Hypothalamus (tissue), 51 donors: ENCODE data around the gene SERP2.
"Not testable (repeated sequence)": the region's sequence is repeated elsewhere in the genome, so short reads cannot be mapped to it uniquely, and the experiment has no call there.

Source experiments
- DNase-seq, 51 donors: peaks; one replicate each; lab custom pipeline; 2025; lab: John Stamatoyannopoulos, UW

SERP2 gene

GRCh38 chr13:44373601-44374347 is at the start of gene SERP2:
SERP2 (plus strand) TSS chr13:44373824; CDS start chr13:44374026, 202 bp downstream.
- DNase-seq = peak in 45 of 51 donors; percentile 12 to 90 (median 55)

- no peak for DNase-seq
Measured at GRCh38 chr13:44326961-44327360, 46.7 kb upstream of the SERP2 start.

- DNase-seq = not testable (repeated sequence)
Measured at GRCh38 chr13:44329041-44329440, 44.6 kb upstream of the SERP2 start.

GRCh38 chr13:44329909-44330545 is 43.6 kb upstream of the SERP2 start:
- DNase-seq = no peak

- no peak for DNase-seq
Measured at GRCh38 chr13:44331446-44331845, 42.2 kb upstream of the SERP2 start.

GRCh38 chr13:44331912-44332851 is 41.4 kb upstream of the SERP2 start:
- DNase-seq = peak in 38 of 51 donors; percentile 4 to 71 (median 36)

GRCh38 chr13:44333950-44334655 is 39.5 kb upstream of the SERP2 start:
- DNase-seq = no peak

- DNase-seq = no peak
Measured at GRCh38 chr13:44334751-44335150, 38.9 kb upstream of the SERP2 start.

GRCh38 chr13:44336934-44337333 is 36.7 kb upstream of the SERP2 start:
- DNase-seq = no peak

- DNase-seq = no peak
Measured at GRCh38 chr13:44337581-44337980, 36.0 kb upstream of the SERP2 start.

- no peak for DNase-seq
Measured at GRCh38 chr13:44340508-44340907, 33.1 kb upstream of the SERP2 start.

GRCh38 chr13:44342741-44343140 is 30.9 kb upstream of the SERP2 start:
- no peak for DNase-seq

- no peak for DNase-seq
Measured at GRCh38 chr13:44346534-44346933, 27.1 kb upstream of the SERP2 start.

GRCh38 chr13:44347301-44347700 is 26.3 kb upstream of the SERP2 start:
- DNase-seq = no peak

GRCh38 chr13:44347949-44348348 is 25.7 kb upstream of the SERP2 start:
- no peak for DNase-seq

- DNase-seq = no peak
Measured at GRCh38 chr13:44350775-44351504, 22.7 kb upstream of the SERP2 start.

- DNase-seq = no peak
Measured at GRCh38 chr13:44351505-44351854, 22.1 kb upstream of the SERP2 start.

GRCh38 chr13:44352202-44352601 is 21.4 kb upstream of the SERP2 start:
- DNase-seq = no peak

GRCh38 chr13:44352671-44353070 is 21.0 kb upstream of the SERP2 start:
- no peak for DNase-seq

GRCh38 chr13:44354331-44354730 is 19.3 kb upstream of the SERP2 start:
- no peak for DNase-seq
